WERI-Rb-1 (cell line): ENCODE measurements around the gene VSTM2B.

Experiments used
- DNase-seq: peaks from one replicate; pipeline ENCODE4 v3.0.0-alpha.2; 2020
- H3K27ac ChIP-seq: fragments of 250-450 bp; sonication (Bioruptor Pico); 2 replicates; pipeline ENCODE4 v1.5.1; 2020; ENCODE audit warnings: mild to moderate bottlenecking, moderate library complexity
- H3K27me3 ChIP-seq: fragments of 250-450 bp; sonication (Bioruptor Pico); 2 replicates; pipeline ENCODE4 v1.5.1; 2021; ENCODE audit warnings: mild to moderate bottlenecking, low read depth, moderate library complexity; ENCODE audit not compliant: insufficient read depth, severe bottlenecking
- H3K36me3 ChIP-seq: fragments of 250-450 bp; sonication (Bioruptor Pico); 2 replicates; pipeline ENCODE4 v1.5.1; 2020; ENCODE audit warnings: mild to moderate bottlenecking, moderate library complexity
- H3K4me3 ChIP-seq: 2 replicates; pipeline ENCODE4 v1.5.1; 2011; ENCODE audit warnings: low read depth, mild to moderate bottlenecking, control low read depth, low read length
- H3K9me3 ChIP-seq: fragments of 250-450 bp; sonication (Bioruptor Pico); 2 replicates; pipeline ENCODE4 v1.5.1; 2021; ENCODE audit warnings: mild to moderate bottlenecking, moderate library complexity; ENCODE audit not compliant: severe bottlenecking
- CTCF ChIP-seq: IDR thresholded peaks from 2 replicates; pipeline ENCODE4 v1.5.1; 2011; ENCODE audit warnings: low read depth, mild to moderate bottlenecking, control low read depth, inconsistent platforms, low read length

The VSTM2B gene

GRCh38 chr19:29525901-29526729 lies at the start of gene VSTM2B:
Gene VSTM2B (plus strand): TSS chr19:29525994. CDS start chr19:29526584, 590 bp downstream.
- Histone ChIP-seq H3K36me3 (no peaks in the 10 kb centered on the region), H3K4me3 (no peak within 1 kb of the TSS), H3K27ac (no peak within 1 kb of the TSS), H3K27me3 (peaks cover 91% of the 10 kb centered on the region), H3K9me3 (peaks cover 18% of the 10 kb centered on the region)
- no peak for DNase-seq
- TF ChIP-seq CTCF = no peak

GRCh38 chr19:29476528-29476927 lies 49.3 kb upstream of the VSTM2B start:
- Histone ChIP-seq H3K27ac (no peak overlapping the region), H3K4me3 (no peak overlapping the region), H3K9me3 (peaks cover 4% of the 10 kb centered on the region), H3K27me3 (peaks cover 77% of the 10 kb centered on the region), H3K36me3 (no peaks in the 10 kb centered on the region)
- TF ChIP-seq CTCF = no peak
- no peak for DNase-seq

GRCh38 chr19:29477831-29478577 lies 47.8 kb upstream of the VSTM2B start:
- H3K9me3 ChIP-seq = peaks cover 4% of the 10 kb centered on the region
- peaks cover 92% of the 10 kb centered on the region for H3K27me3 ChIP-seq
- TF ChIP-seq CTCF = no peak
- H3K4me3 ChIP-seq = no peak overlapping the region
- H3K27ac ChIP-seq = no peak overlapping the region
- no peak for DNase-seq
- no peaks in the 10 kb centered on the region for H3K36me3 ChIP-seq

GRCh38 chr19:29478578-29479565 lies 46.9 kb upstream of the VSTM2B start:
- Histone ChIP-seq H3K27ac (no peak overlapping the region), H3K36me3 (no peaks in the 10 kb centered on the region), H3K9me3 (peaks cover 4% of the 10 kb centered on the region), H3K27me3 (peaks cover 92% of the 10 kb centered on the region), H3K4me3 (no peak overlapping the region)
- DNase-seq = peak; percentile 45
- peak; percentile 86 for TF ChIP-seq CTCF

- no peak overlapping the region for H3K27ac ChIP-seq
- H3K27me3 ChIP-seq = peaks cover 92% of the 10 kb centered on the region
- peaks cover 4% of the 10 kb centered on the region for H3K9me3 ChIP-seq
- no peak overlapping the region for H3K4me3 ChIP-seq
- H3K36me3 ChIP-seq = no peaks in the 10 kb centered on the region
- DNase-seq = no peak
- no peak for TF ChIP-seq CTCF
Measured at GRCh38 chr19:29479941-29480340, 45.9 kb upstream of the VSTM2B start.
